GM10266 (cell line): ENCODE measurements around the gene LRP11.

Experiments
- DNase-seq: peaks from one replicate; pipeline ENCODE4 v3.0.0; 2012; ENCODE audit errors: extremely low spot score
- CTCF ChIP-seq: IDR thresholded peaks from 2 replicates; pipeline ENCODE4 v1.5.1; 2012; ENCODE audit warnings: mild to moderate bottlenecking, low read depth; ENCODE audit not compliant: control insufficient read depth, insufficient read depth; ENCODE audit errors: missing control alignments

LRP11 gene

GRCh38 chr6:149830731-149831307 is 33.3 kb downstream of the LRP11 start:
- no peak for TF ChIP-seq CTCF
- no peak for DNase-seq

GRCh38 chr6:149825292-149825691 is 38.9 kb downstream of the LRP11 start:
- TF ChIP-seq CTCF, result no peak
- no peak for DNase-seq

GRCh38 chr6:149823013-149823412 is 41.1 kb downstream of the LRP11 start:
- DNase-seq, result no peak
- no peak for TF ChIP-seq CTCF

- TF ChIP-seq CTCF, result no peak
- DNase-seq, result no peak
These were observed 42.7 kb downstream of the LRP11 start for GRCh38 chr6:149821492-149821891.

- TF ChIP-seq CTCF, result no peak
- no peak for DNase-seq
These were observed 43.7 kb downstream of the LRP11 start for GRCh38 chr6:149820506-149820905.

GRCh38 chr6:149815788-149816187 is 48.4 kb downstream of the LRP11 start:
- TF ChIP-seq CTCF, result no peak
- peak; percentile 26 for DNase-seq

- no peak for DNase-seq
- TF ChIP-seq CTCF, result no peak
These were observed 50.8 kb downstream of the LRP11 start for GRCh38 chr6:149813351-149813750.
